T-cell (primary cell): Measurements from ENCODE around the gene DIS3L2. TPM values are rescaled to one million over a fixed set of nuclear protein-coding genes. Genes with fewer than 3 reads are reported as not detected.

Experiments
- ATAC-seq, 4 experiments: fragments of 200-7000 bp in 3 of 4; fragments of 150-1000 bp in 1 of 4; cut with Tn5 transposase; replicated peaks in 1 of 4; 1 replicate in 3 of 4; 2 replicates in 1 of 4; pipeline ENCODE4 v1.10.0; 2021; ENCODE audit warnings: moderate library complexity in 3 of 4, mild to moderate bottlenecking in 2 of 4, moderate number of reproducible peaks in 1 of 4
- CTCF ChIA-PET, 2 donors: fragments of 300-600 bp; sonication (Branson Sonifier 250); formaldehyde crosslinking; loops; one replicate each; lab custom pipeline; 2022; ENCODE audit warnings: antibody characterized with exemption in 2 of 2; lab: Charles Lee
- POLR2A ChIA-PET, 2 donors: fragments of 300-600 bp; sonication (Branson Sonifier 250); formaldehyde crosslinking; loops; one replicate each; lab custom pipeline; 2022; ENCODE audit warnings: antibody characterized with exemption in 2 of 2; lab: Charles Lee
- DNase-seq, 35 experiments: peaks; one replicate each; pipeline versions ENCODE4 v3.0.0 to v3.0.0-alpha.2; 2013 to 2023
- H3K27ac ChIP-seq: one replicate; pipeline ENCODE4 v1.5.1; 2013; ENCODE audit warnings: low read length
- H3K27me3 ChIP-seq, 2 experiments: replicated peaks in 1 of 2; 1 replicate in 1 of 2; 2 replicates in 1 of 2; pipeline versions ENCODE4 v1.6.1 to v1.7.0; 2013; ENCODE audit warnings: low read length in 1 of 2, mixed read lengths in 1 of 2; ENCODE audit not compliant: control insufficient read depth in 2 of 2, insufficient read depth in 2 of 2; ENCODE audit errors: extremely low read depth in 1 of 2
- H3K36me3 ChIP-seq, 2 donors: 1 replicate in 1 of 2; 2 replicates in 1 of 2; pipeline versions ENCODE4 v1.6.1 to v1.7.0; 2013; ENCODE audit warnings: low read length in 1 of 2; ENCODE audit not compliant: control insufficient read depth in 2 of 2, insufficient read depth in 1 of 2; ENCODE audit errors: extremely low read depth in 1 of 2
- H3K4me1 ChIP-seq, 2 experiments: 1 replicate in 1 of 2; 2 replicates in 1 of 2; pipeline versions ENCODE4 v1.6.1 to v1.7.0; 2013; ENCODE audit warnings: low read length in 2 of 2, mixed read lengths in 1 of 2; ENCODE audit not compliant: insufficient read depth in 2 of 2, control insufficient read depth in 1 of 2; ENCODE audit errors: extremely low read depth in 1 of 2
- H3K4me3 ChIP-seq, 2 donors: 1 replicate in 1 of 2; 2 replicates in 1 of 2; pipeline versions ENCODE4 v1.5.1 to v1.7.0; 2013; ENCODE audit warnings: mild to moderate bottlenecking in 2 of 2, low read length in 1 of 2, moderate library complexity in 1 of 2; ENCODE audit not compliant: control insufficient read depth in 1 of 2; ENCODE audit errors: extremely low read depth in 1 of 2
- H3K9me3 ChIP-seq: 2 replicates; pipeline ENCODE4 v1.7.0; 2013
- H3K27ac Mint-ChIP-seq, 2 donors: one replicate each; pipeline ENCODE4 v1.8.0; 2020 to 2021; ENCODE audit warnings: mild to moderate bottlenecking in 2 of 2, mixed read lengths in 2 of 2
- H3K27me3 Mint-ChIP-seq, 2 donors: one replicate each; pipeline ENCODE4 v1.8.0; 2021 to 2022; ENCODE audit warnings: mixed read lengths in 2 of 2
- H3K36me3 Mint-ChIP-seq: one replicate; pipeline ENCODE4 v1.8.0; 2021; ENCODE audit warnings: mixed read lengths
- H3K4me1 Mint-ChIP-seq, 3 donors: one replicate each; pipeline ENCODE4 v1.8.0; 2020 to 2022; ENCODE audit warnings: mixed read lengths in 3 of 3, mild to moderate bottlenecking in 1 of 3
- H3K4me3 Mint-ChIP-seq, 3 donors: one replicate each; pipeline ENCODE4 v1.8.0; 2020 to 2022; ENCODE audit warnings: mild to moderate bottlenecking in 3 of 3, mixed read lengths in 3 of 3, moderate library complexity in 3 of 3
- H3K9me3 Mint-ChIP-seq, 3 donors: one replicate each; pipeline ENCODE4 v1.8.0; 2020 to 2022; ENCODE audit warnings: mixed read lengths in 3 of 3
- WGBS: methylation state at CpG from one replicate; pipeline ENCODE4 v1.1.5; 2013; ENCODE audit warnings: missing lambda C conversion rate; ENCODE audit not compliant: insufficient coverage; 5-methylcytosine and 5-hydroxymethylcytosine counted together
- total RNA-seq, 35 experiments: library from RNA in 6 of 35; stranded (reverse) in 6 of 35; fragments of 120-200 nt in 1 of 35; gene quantifications; one replicate each; pipeline versions ENCODE4 v1.2.1 to v1.2.4 and lab custom pipeline; 2013 to 2026

Gene DIS3L2
- total RNA-seq, 5 donors from 2014 or later (not counting 1 experiment from before 2014, with no cell fraction given) = 55.0 to 70.9 (median 61.4) TPM

GRCh38 chr2:232225429-232225828 is 263.9 kb downstream of the DIS3L2 start:
- Mint-ChIP-seq H3K4me3 (no peak overlapping the region), H3K36me3 (peaks cover 35% of the 10 kb centered on the region), H3K4me1 (peaks cover 0 to under 1% (median 0%) of the 10 kb centered on the region in 3 donors), H3K27me3 (no peaks in the 10 kb centered on the region), H3K27ac (no peak overlapping the region), H3K9me3 (no peaks in the 10 kb centered on the region)
- H3K4me1 ChIP-seq = no peaks in the 10 kb centered on the region
- no peak for DNase-seq
- no CpG with 5 or more reads among the region's 2 CpGs for WGBS
- no peak overlapping the region for H3K4me3 ChIP-seq
- no peaks in the 10 kb centered on the region for H3K9me3 ChIP-seq
- ChIA-PET CTCF (no interaction called here), POLR2A (interaction anchor here in 1 of 2 donors (0.6 kb wide), 1 partner anchor 357 kb away, joined by 3 read pairs; no protein-coding TSS in a partner anchor)
- H3K27ac ChIP-seq = no peak overlapping the region
- no peaks in the 10 kb centered on the region for H3K27me3 ChIP-seq
- ATAC-seq = no peak
- H3K36me3 ChIP-seq = peaks cover 0 to 8% of the 10 kb centered on the region in 2 donors

GRCh38 chr2:232225895-232226294 is 264.4 kb downstream of the DIS3L2 start:
- ChIA-PET POLR2A (no interaction called here), CTCF (no interaction called here)
- Histone ChIP-seq H3K9me3 (no peaks in the 10 kb centered on the region), H3K36me3 (peaks cover 0 to 8% of the 10 kb centered on the region in 2 donors), H3K27ac (no peak overlapping the region), H3K4me3 (no peak overlapping the region), H3K4me1 (no peaks in the 10 kb centered on the region), H3K27me3 (no peaks in the 10 kb centered on the region)
- Mint-ChIP-seq H3K9me3 (no peaks in the 10 kb centered on the region), H3K27me3 (no peaks in the 10 kb centered on the region), H3K4me1 (peaks cover 2 to 5% (median 2%) of the 10 kb centered on the region in 3 donors), H3K27ac (no peak overlapping the region), H3K4me3 (no peak overlapping the region), H3K36me3 (peaks cover 38% of the 10 kb centered on the region)
- ATAC-seq (no peak), DNase-seq (no peak)
- WGBS = no CpG with 5 or more reads among the region's 1 CpG

GRCh38 chr2:232228332-232228731 is 266.8 kb downstream of the DIS3L2 start:
- POLR2A ChIA-PET = no interaction called here

DNA sequence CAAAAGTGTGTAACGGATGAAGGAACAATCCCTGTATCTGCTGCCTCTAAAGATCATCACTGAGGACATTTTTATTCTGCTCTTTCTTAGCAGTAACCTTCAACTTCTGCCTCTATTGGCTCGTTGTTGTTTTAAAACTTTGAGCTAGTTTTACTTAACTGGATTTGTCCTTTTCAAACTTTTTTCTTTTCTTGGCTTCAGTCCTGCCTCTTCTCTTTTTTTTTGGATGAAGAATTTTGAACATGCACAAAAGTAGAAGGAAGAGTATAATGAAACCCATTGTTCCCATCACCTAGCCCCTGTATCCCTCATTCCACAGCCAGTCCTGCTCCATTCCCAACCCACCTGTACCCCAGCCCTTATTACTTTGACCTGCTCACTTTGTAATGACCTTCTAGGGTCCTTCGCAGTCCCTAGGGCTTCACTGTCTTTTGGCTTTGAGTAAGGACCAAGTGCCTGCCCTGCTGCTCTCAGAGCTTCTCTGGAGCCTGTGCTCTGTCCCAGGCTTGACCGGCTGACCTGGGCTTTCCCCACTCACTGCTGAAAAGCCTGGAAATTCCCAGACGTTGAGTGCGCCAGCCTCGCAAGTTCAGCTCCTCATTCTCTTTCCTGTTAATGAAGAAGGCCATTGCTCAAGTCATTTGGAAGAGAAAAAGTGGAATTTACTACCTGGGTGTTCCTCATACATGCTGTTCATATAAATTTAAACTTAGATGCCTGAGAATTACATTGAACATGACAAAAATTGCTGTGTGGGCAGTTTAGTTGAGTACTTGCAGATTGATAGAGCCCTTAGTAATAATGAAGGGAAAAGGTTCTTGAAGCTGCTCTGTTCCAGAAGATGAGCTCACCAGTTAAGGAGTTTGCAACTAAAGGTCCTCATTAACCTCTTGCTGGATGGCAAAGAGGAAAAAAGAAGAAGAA is 267.7 kb downstream of the DIS3L2 start:
- Histone ChIP-seq H3K36me3 (peaks cover 2 to 8% of the 10 kb centered on the region in 2 donors), H3K27ac (no peak overlapping the region), H3K9me3 (no peaks in the 10 kb centered on the region), H3K27me3 (no peaks in the 10 kb centered on the region), H3K4me1 (no peaks in the 10 kb centered on the region), H3K4me3 (no peak overlapping the region)
- ChIA-PET POLR2A (no interaction called here), CTCF (no interaction called here)
- no peaks in the 10 kb centered on the region for H3K9me3 Mint-ChIP-seq
- 95% methylated on average over 6 of the region's 7 CpGs for WGBS
- H3K4me1 Mint-ChIP-seq = peaks cover 15 to 25% (median 16%) of the 10 kb centered on the region in 3 donors
- H3K27me3 Mint-ChIP-seq = no peaks in the 10 kb centered on the region
- no peak overlapping the region for H3K4me3 Mint-ChIP-seq
- DNase-seq (no peak), ATAC-seq (no peak)
- H3K27ac Mint-ChIP-seq = no peak overlapping the region
- peaks cover 27% of the 10 kb centered on the region for H3K36me3 Mint-ChIP-seq

More at GRCh38 chr2:232228332-232228731, 266.8 kb downstream of the DIS3L2 start:
- Mint-ChIP-seq H3K9me3 (no peaks in the 10 kb centered on the region), H3K36me3 (peaks cover 34% of the 10 kb centered on the region), H3K27ac (no peak overlapping the region), H3K4me3 (no peak overlapping the region), H3K27me3 (no peaks in the 10 kb centered on the region), H3K4me1 (peaks cover 13 to 25% (median 16%) of the 10 kb centered on the region in 3 donors)
- H3K4me3 ChIP-seq = no peak overlapping the region
- WGBS = 100% methylated on average over 4 of the region's 4 CpGs
- no peaks in the 10 kb centered on the region for H3K9me3 ChIP-seq
- CTCF ChIA-PET = no interaction called here
- no peak for ATAC-seq
- no peak for DNase-seq
- H3K27ac ChIP-seq = no peak overlapping the region
- H3K27me3 ChIP-seq = no peaks in the 10 kb centered on the region
- no peaks in the 10 kb centered on the region for H3K4me1 ChIP-seq
- H3K36me3 ChIP-seq = peaks cover 2 to 8% of the 10 kb centered on the region in 2 donors

- peaks cover 18 to 25% (median 19%) of the 10 kb centered on the region in 3 donors for H3K4me1 Mint-ChIP-seq
- POLR2A ChIA-PET = interaction anchor here in 1 of 2 donors (0.8 kb wide), 1 partner anchor 121 kb away, joined by 3 read pairs; no protein-coding TSS in a partner anchor
- no peak overlapping the region for H3K27ac Mint-ChIP-seq
- H3K27ac ChIP-seq = no peak overlapping the region
- ATAC-seq = no peak
- no peak for DNase-seq
- no peak overlapping the region for H3K4me3 ChIP-seq
- H3K9me3 Mint-ChIP-seq = no peaks in the 10 kb centered on the region
- no peaks in the 10 kb centered on the region for H3K9me3 ChIP-seq
- peaks cover 2 to 8% of the 10 kb centered on the region in 2 donors for H3K36me3 ChIP-seq
- no CpG with 5 or more reads among the region's 3 CpGs for WGBS
- CTCF ChIA-PET = interaction anchor here in 1 of 2 donors (0.9 kb wide), 1 partner anchor 308 kb away, joined by 4 read pairs; no protein-coding TSS in a partner anchor
- H3K27me3 ChIP-seq = no peaks in the 10 kb centered on the region
- H3K4me1 ChIP-seq = no peaks in the 10 kb centered on the region
- no peaks in the 10 kb centered on the region for H3K27me3 Mint-ChIP-seq
- no peak overlapping the region for H3K4me3 Mint-ChIP-seq
- peaks cover 26% of the 10 kb centered on the region for H3K36me3 Mint-ChIP-seq
These were observed 268.4 kb downstream of the DIS3L2 start for GRCh38 chr2:232229911-232230310.

GRCh38 chr2:232230560-232230959 is 269.0 kb downstream of the DIS3L2 start:
- CTCF ChIA-PET = interaction anchor here in 1 of 2 donors (0.9 kb wide), 1 partner anchor 309 kb away, joined by 4 read pairs; no protein-coding TSS in a partner anchor
- no peak overlapping the region for H3K4me3 ChIP-seq
- Mint-ChIP-seq H3K27me3 (no peaks in the 10 kb centered on the region), H3K4me1 (peaks cover 19 to 25% (median 20%) of the 10 kb centered on the region in 3 donors), H3K36me3 (peaks cover 26% of the 10 kb centered on the region), H3K27ac (no peak overlapping the region), H3K9me3 (no peaks in the 10 kb centered on the region), H3K4me3 (no peak overlapping the region)
- 100% methylated on average over 3 of the region's 3 CpGs for WGBS
- no peak for ATAC-seq
- no peaks in the 10 kb centered on the region for H3K27me3 ChIP-seq
- H3K4me1 ChIP-seq = no peaks in the 10 kb centered on the region
- peak in 1 of 35 experiments; percentile 9 for DNase-seq
- POLR2A ChIA-PET = interaction anchor here in 1 of 2 donors (0.8 kb wide), 1 partner anchor 121 kb away, joined by 3 read pairs; no protein-coding TSS in a partner anchor
- H3K27ac ChIP-seq = no peak overlapping the region
- peaks cover 2 to 8% of the 10 kb centered on the region in 2 donors for H3K36me3 ChIP-seq
- H3K9me3 ChIP-seq = no peaks in the 10 kb centered on the region
